Tibial artery (tissue), 4 donors: ENCODE measurements around the gene SAFB2.

ENCODE experiments used
- DNase-seq, 2 donors: peaks; one replicate each; pipeline ENCODE4 v3.0.0-alpha.2; 2019
- H3K27ac ChIP-seq, 2 donors: fragments of 200-600 bp; sonication (generic) in 1 of 2; 1 replicate in 1 of 2; 2 replicates in 1 of 2; pipeline ENCODE4 v1.5.1; 2018 to 2019; ENCODE audit warnings: mild to moderate bottlenecking in 1 of 2
- H3K27me3 ChIP-seq, 2 donors: fragments of 200-600 bp; sonication (generic) in 1 of 2; one replicate each; pipeline versions ENCODE4 v1.5.1 to v1.6.0; 2016 to 2019
- H3K36me3 ChIP-seq, 3 donors: fragments of 200-600 bp; sonication (generic) in 2 of 3; one replicate each; pipeline ENCODE4 v1.5.1; 2016 to 2019; ENCODE audit warnings: mild to moderate bottlenecking in 2 of 3
- H3K4me1 ChIP-seq, 4 donors: fragments of 200-600 bp; sonication (generic) in 2 of 4; 1 replicate in 3 of 4; 2 replicates in 1 of 4; pipeline ENCODE4 v1.5.1; 2016 to 2019
- H3K4me3 ChIP-seq, 2 donors: fragments of 200-600 bp; sonication (generic) in 1 of 2; 1 replicate in 1 of 2; 2 replicates in 1 of 2; pipeline ENCODE4 v1.5.1; 2018 to 2019; ENCODE audit warnings: mild to moderate bottlenecking in 2 of 2
- H3K9me3 ChIP-seq, 3 donors: fragments of 200-600 bp; sonication (generic) in 1 of 3; one replicate each; pipeline ENCODE4 v1.5.1; 2016 to 2019
- intact Hi-C: fragments of 100-400 bp; cut with DNase I; formaldehyde crosslinking; loops from one replicate; pipeline ENCODE4 v1.15.0; 2023; ENCODE audit warnings: low total_unique reads
- TF ChIP-seq, protein P1 (sequence below), 2 experiments: fragments of 200-600 bp in 1 of 2; fragments of 450-650 bp in 1 of 2; IDR thresholded peaks; one replicate each; pipeline ENCODE4 v1.5.1; 2017 to 2019; ENCODE audit warnings: antibody characterized with exemption in 2 of 2, mild to moderate bottlenecking in 1 of 2, moderate library complexity in 1 of 2

The SAFB2 gene

DNA sequence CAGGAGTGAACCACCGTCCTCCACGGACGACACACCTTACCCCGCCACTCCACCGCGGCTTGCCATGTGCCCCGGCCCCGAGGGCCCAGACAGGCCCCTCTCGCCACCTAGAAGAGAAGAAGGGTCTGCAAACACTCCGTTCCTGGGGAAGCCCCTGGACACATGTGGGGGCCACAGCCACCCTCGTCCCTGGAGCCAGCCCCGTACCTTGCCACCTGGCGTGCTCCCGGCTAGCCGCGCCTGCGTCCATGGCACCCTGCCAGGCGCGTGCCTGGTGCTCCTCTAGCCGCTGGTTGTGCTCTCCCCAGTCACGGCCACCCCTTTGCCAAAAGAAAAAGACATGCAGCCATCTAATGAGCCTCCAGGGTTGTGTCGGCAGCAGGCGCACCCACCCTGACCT is 34.9 kb downstream of the SAFB2 start:
- H3K27ac ChIP-seq, result no peak overlapping the region
- no peak for DNase-seq
- no peak overlapping the region for H3K4me3 ChIP-seq
- peaks cover 57 to 82% (median 68%) of the 10 kb centered on the region in 3 donors for H3K36me3 ChIP-seq
- no peaks in the 10 kb centered on the region for H3K27me3 ChIP-seq
- H3K9me3 ChIP-seq, result no peaks in the 10 kb centered on the region
- intact Hi-C loops, result no loop called here
- TF ChIP-seq, protein P1, sequence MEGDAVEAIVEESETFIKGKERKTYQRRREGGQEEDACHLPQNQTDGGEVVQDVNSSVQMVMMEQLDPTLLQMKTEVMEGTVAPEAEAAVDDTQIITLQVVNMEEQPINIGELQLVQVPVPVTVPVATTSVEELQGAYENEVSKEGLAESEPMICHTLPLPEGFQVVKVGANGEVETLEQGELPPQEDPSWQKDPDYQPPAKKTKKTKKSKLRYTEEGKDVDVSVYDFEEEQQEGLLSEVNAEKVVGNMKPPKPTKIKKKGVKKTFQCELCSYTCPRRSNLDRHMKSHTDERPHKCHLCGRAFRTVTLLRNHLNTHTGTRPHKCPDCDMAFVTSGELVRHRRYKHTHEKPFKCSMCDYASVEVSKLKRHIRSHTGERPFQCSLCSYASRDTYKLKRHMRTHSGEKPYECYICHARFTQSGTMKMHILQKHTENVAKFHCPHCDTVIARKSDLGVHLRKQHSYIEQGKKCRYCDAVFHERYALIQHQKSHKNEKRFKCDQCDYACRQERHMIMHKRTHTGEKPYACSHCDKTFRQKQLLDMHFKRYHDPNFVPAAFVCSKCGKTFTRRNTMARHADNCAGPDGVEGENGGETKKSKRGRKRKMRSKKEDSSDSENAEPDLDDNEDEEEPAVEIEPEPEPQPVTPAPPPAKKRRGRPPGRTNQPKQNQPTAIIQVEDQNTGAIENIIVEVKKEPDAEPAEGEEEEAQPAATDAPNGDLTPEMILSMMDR (IDR thresholded peaks at IDR 0.05), result no peak
- H3K4me1 ChIP-seq, result peaks cover 0 to 13% (median 4%) of the 10 kb centered on the region in 4 donors

DNA sequence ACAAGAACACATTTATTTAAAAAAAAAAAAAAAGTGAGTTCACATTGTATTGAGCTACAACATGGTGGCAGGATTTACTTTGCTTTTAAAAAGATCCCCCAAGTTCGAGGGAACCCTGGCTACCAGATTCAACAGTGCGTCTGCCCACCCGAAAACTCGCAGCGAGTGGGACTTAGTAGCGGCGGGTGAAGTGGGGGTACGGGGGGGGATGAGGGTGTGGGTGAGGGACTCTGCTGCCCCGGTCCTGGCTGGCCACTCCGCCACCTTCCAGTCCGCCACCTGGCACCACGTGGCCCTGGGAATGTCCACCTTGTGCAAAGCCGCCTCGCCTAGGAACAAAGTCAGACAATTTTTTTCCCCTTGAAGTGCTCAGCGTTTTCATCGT is 35.5 kb downstream of the SAFB2 start:
- Histone ChIP-seq H3K27ac (no peak overlapping the region), H3K4me3 (no peak overlapping the region), H3K36me3 (peaks cover 51 to 82% (median 62%) of the 10 kb centered on the region in 3 donors), H3K9me3 (no peaks in the 10 kb centered on the region), H3K4me1 (peaks cover 0 to 13% (median 4%) of the 10 kb centered on the region in 4 donors), H3K27me3 (no peaks in the 10 kb centered on the region)
- DNase-seq, result no peak
- TF ChIP-seq, protein P1 (IDR thresholded peaks at IDR 0.05), result no peak
- intact Hi-C loops, result no loop called here

DNA sequence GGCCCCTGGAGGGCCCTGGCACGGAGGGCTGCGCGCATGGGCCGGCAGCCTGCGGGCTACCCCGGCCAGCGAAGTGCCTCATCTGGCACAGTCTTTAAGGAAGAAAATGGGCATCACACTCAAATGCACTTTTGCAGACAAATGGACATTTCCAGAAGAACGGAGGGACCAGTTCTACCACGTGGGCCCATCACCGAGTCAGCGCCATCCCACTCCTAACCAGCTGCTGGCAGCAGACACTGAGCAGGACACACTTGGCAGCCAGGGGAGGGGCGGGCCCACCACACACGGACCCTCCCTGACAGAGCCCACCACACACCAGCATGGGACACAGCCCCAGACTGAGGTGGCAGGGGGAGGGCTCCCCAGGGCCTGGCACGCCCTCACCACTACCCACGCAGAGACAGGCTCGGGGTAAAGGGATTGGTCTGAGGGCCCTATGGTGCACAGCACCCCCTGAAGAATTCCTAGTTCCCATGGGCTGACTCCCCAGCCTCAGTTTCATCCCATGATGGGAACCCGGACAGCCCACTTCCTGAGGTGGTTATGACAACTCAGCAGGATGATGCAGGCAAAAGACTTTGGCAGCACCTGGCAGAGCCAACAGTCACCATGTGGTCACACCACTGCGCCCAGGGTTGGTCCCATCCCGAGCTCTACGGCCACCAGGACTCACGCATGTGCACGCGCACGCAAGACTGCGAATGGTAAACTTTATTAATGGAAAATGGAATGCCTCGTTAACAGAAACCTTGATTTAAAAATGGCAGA is 36.1 kb downstream of the SAFB2 start:
- intact Hi-C loops, result no loop called here
- TF ChIP-seq, protein P1 (IDR thresholded peaks at IDR 0.05), result no peak
- no peaks in the 10 kb centered on the region for H3K9me3 ChIP-seq
- peaks cover 46 to 82% (median 56%) of the 10 kb centered on the region in 3 donors for H3K36me3 ChIP-seq
- peaks cover 0 to 13% (median 4%) of the 10 kb centered on the region in 4 donors for H3K4me1 ChIP-seq
- H3K27me3 ChIP-seq, result no peaks in the 10 kb centered on the region
- no peak for DNase-seq
- H3K4me3 ChIP-seq, result no peak overlapping the region
- peak overlapping the region in 1 of 2 donors; percentile 44 for H3K27ac ChIP-seq

DNA sequence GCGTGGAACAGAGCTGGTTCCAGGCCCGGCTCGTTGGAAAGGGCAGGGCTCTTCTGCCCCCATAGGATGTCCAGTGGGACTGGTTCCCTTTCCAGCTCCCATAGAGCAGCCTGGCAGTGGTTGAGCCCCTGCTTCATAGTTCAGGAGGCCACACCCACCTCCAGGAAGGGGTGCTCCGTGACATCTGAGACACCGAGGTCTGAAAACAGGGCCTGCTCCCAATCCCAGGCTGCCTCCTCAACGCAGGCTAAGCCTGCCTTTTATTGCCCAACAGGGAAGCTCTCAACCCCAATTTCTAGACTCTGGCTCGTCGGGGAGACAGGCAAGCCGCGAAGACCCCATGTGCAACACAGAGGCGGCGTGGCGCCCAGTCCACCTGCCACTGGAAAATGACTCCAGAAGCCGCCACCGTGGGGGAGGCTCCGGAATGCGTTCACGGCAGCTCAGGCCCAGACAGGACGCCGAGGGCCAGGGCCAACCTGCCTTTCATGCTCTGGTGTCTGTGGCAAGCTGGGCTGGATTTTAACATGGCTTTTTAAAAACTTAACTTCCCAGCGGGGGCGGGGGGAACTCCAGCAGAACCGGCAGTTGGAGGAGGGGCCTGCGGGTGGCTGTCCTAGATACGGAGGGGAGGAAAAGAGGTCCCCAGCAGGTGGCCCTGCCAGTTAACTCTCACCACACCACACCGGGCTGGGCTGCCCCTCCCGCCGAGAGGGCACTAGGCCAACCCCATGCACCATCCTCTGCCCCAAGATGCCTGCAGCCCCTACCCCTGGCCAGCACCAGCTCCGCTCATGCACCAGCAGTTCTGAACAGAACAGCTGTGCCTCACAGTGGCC is 36.9 kb downstream of the SAFB2 start:
- Histone ChIP-seq H3K27me3 (no peaks in the 10 kb centered on the region), H3K4me1 (peaks cover 0 to 13% (median 4%) of the 10 kb centered on the region in 4 donors), H3K36me3 (peaks cover 38 to 76% (median 48%) of the 10 kb centered on the region in 3 donors), H3K27ac (peak overlapping the region in 1 of 2 donors; percentile 44), H3K4me3 (no peak overlapping the region), H3K9me3 (no peaks in the 10 kb centered on the region)
- DNase-seq, result no peak
- TF ChIP-seq, protein P1 (IDR thresholded peaks at IDR 0.05), result no peak
- intact Hi-C loops, result no loop called here

DNA sequence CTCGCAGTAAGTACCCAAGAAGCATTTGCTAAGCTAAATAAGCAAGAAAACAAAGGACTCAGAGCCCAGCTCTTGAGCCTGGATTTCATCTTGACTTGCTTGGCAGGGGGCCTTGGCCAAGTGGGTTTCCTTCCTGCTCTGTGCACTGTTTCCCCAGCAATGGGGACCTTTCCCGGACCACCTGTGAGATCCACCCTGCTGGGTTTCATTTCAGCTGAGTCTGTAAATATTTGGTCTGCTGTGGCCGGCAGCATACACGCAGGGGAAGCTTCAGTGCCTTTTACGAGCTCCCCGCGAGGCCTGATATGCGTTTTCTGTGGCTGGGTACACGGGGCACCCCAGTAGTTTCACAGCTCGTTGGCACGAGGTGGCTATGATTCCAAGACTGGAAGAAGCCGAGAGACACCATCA is 42.4 kb downstream of the SAFB2 start:
- peaks cover 0 to 38% (median 0%) of the 10 kb centered on the region in 3 donors for H3K36me3 ChIP-seq
- H3K4me1 ChIP-seq, result peaks cover 0 to 6% (median 4%) of the 10 kb centered on the region in 4 donors
- TF ChIP-seq, protein P1 (IDR thresholded peaks at IDR 0.05), result no peak
- no peak overlapping the region for H3K4me3 ChIP-seq
- no peak overlapping the region for H3K27ac ChIP-seq
- no peaks in the 10 kb centered on the region for H3K9me3 ChIP-seq
- intact Hi-C loops, result no loop called here
- DNase-seq, result no peak
- H3K27me3 ChIP-seq, result no peaks in the 10 kb centered on the region
